Activated naive CD8-positive, alpha-beta T cell (primary cell): ENCODE measurements around the gene ASB6.
"Not testable (repeated sequence)": the region's sequence is repeated elsewhere in the genome, so short reads cannot be mapped to it uniquely, and the experiment has no call there.

Experiments used
- H3K27ac Mint-ChIP-seq: one replicate; pipeline ENCODE4 v1.8.0; 2021; ENCODE audit warnings: mixed read lengths
- H3K27me3 Mint-ChIP-seq: one replicate; pipeline ENCODE4 v1.8.0; 2021; ENCODE audit warnings: mixed read lengths
- H3K36me3 Mint-ChIP-seq: one replicate; pipeline ENCODE4 v1.8.0; 2021; ENCODE audit warnings: mixed read lengths
- H3K4me1 Mint-ChIP-seq: one replicate; pipeline ENCODE4 v1.8.0; 2021; ENCODE audit warnings: low read depth, mixed read lengths
- H3K4me3 Mint-ChIP-seq: one replicate; pipeline ENCODE4 v1.8.0; 2021; ENCODE audit warnings: mild to moderate bottlenecking, mixed read lengths
- H3K9me3 Mint-ChIP-seq: one replicate; pipeline ENCODE4 v1.8.0; 2021; ENCODE audit warnings: low read depth, mixed read lengths

The ASB6 gene

GRCh38 chr9:129604056-129604765 lies 37.7 kb downstream of the ASB6 start:
- H3K27ac Mint-ChIP-seq: no peak overlapping the region
- no peaks in the 10 kb centered on the region for H3K36me3 Mint-ChIP-seq
- no peaks in the 10 kb centered on the region for H3K27me3 Mint-ChIP-seq
- peaks cover 23% of the 10 kb centered on the region for H3K4me1 Mint-ChIP-seq
- no peaks in the 10 kb centered on the region for H3K9me3 Mint-ChIP-seq
- H3K4me3 Mint-ChIP-seq: no peak overlapping the region

- no peak overlapping the region for H3K4me3 Mint-ChIP-seq
- no peaks in the 10 kb centered on the region for H3K36me3 Mint-ChIP-seq
- no peaks in the 10 kb centered on the region for H3K27me3 Mint-ChIP-seq
- H3K9me3 Mint-ChIP-seq: no peaks in the 10 kb centered on the region
- H3K4me1 Mint-ChIP-seq: peaks cover 23% of the 10 kb centered on the region
- no peak overlapping the region for H3K27ac Mint-ChIP-seq
These were observed 39.1 kb downstream of the ASB6 start for GRCh38 chr9:129602598-129603415.

- Mint-ChIP-seq H3K9me3 (no peaks in the 10 kb centered on the region), H3K36me3 (no peaks in the 10 kb centered on the region), H3K27me3 (no peaks in the 10 kb centered on the region), H3K4me3 (no peak overlapping the region), H3K4me1 (peaks cover 17% of the 10 kb centered on the region), H3K27ac (no peak overlapping the region)
These were observed 40.8 kb downstream of the ASB6 start for GRCh38 chr9:129601082-129601674.

GRCh38 chr9:129598089-129598596 lies 43.8 kb downstream of the ASB6 start:
- H3K4me1 Mint-ChIP-seq: peaks cover 18% of the 10 kb centered on the region
- H3K27me3 Mint-ChIP-seq: no peaks in the 10 kb centered on the region
- no peak overlapping the region for H3K27ac Mint-ChIP-seq
- H3K4me3 Mint-ChIP-seq: peak overlapping the region; percentile 51
- H3K36me3 Mint-ChIP-seq: no peaks in the 10 kb centered on the region
- H3K9me3 Mint-ChIP-seq: no peaks in the 10 kb centered on the region

- H3K4me3 Mint-ChIP-seq: peak overlapping the region; percentile 51
- no peaks in the 10 kb centered on the region for H3K9me3 Mint-ChIP-seq
- H3K27me3 Mint-ChIP-seq: no peaks in the 10 kb centered on the region
- H3K4me1 Mint-ChIP-seq: peaks cover 18% of the 10 kb centered on the region
- H3K27ac Mint-ChIP-seq: no peak overlapping the region
- H3K36me3 Mint-ChIP-seq: no peaks in the 10 kb centered on the region
These were observed 44.4 kb downstream of the ASB6 start for GRCh38 chr9:129597355-129598088.

- H3K9me3 Mint-ChIP-seq: no peaks in the 10 kb centered on the region
- peaks cover 18% of the 10 kb centered on the region for H3K4me1 Mint-ChIP-seq
- no peak overlapping the region for H3K27ac Mint-ChIP-seq
- H3K27me3 Mint-ChIP-seq: no peaks in the 10 kb centered on the region
- H3K36me3 Mint-ChIP-seq: no peaks in the 10 kb centered on the region
- H3K4me3 Mint-ChIP-seq: peak overlapping the region; percentile 20
These were observed 45.2 kb downstream of the ASB6 start for GRCh38 chr9:129596541-129597331.

GRCh38 chr9:129595903-129596540 lies 45.9 kb downstream of the ASB6 start:
- Mint-ChIP-seq H3K4me3 (peak overlapping the region; percentile 59), H3K9me3 (no peaks in the 10 kb centered on the region), H3K27ac (no peak overlapping the region), H3K36me3 (no peaks in the 10 kb centered on the region), H3K27me3 (no peaks in the 10 kb centered on the region), H3K4me1 (peaks cover 18% of the 10 kb centered on the region)

- H3K4me3 Mint-ChIP-seq: no peak overlapping the region
- H3K27me3 Mint-ChIP-seq: no peaks in the 10 kb centered on the region
- H3K27ac Mint-ChIP-seq: no peak overlapping the region
- H3K36me3 Mint-ChIP-seq: no peaks in the 10 kb centered on the region
- peaks cover 18% of the 10 kb centered on the region for H3K4me1 Mint-ChIP-seq
- H3K9me3 Mint-ChIP-seq: no peaks in the 10 kb centered on the region
These were observed 46.6 kb downstream of the ASB6 start for GRCh38 chr9:129595311-129595741.

- H3K4me3 Mint-ChIP-seq: no peak overlapping the region
- H3K27ac Mint-ChIP-seq: no peak overlapping the region
- no peaks in the 10 kb centered on the region for H3K27me3 Mint-ChIP-seq
- H3K4me1 Mint-ChIP-seq: peaks cover 18% of the 10 kb centered on the region
- H3K36me3 Mint-ChIP-seq: no peaks in the 10 kb centered on the region
- H3K9me3 Mint-ChIP-seq: no peaks in the 10 kb centered on the region
These were observed 47.3 kb downstream of the ASB6 start for GRCh38 chr9:129594632-129595031.

- not testable (repeated sequence) for H3K27ac Mint-ChIP-seq
These were observed 49.2 kb downstream of the ASB6 start for GRCh38 chr9:129592790-129593189.

GRCh38 chr9:129591916-129592315 lies 50.0 kb downstream of the ASB6 start:
- peaks cover 18% of the 10 kb centered on the region for H3K4me1 Mint-ChIP-seq
- no peaks in the 10 kb centered on the region for H3K9me3 Mint-ChIP-seq
- H3K4me3 Mint-ChIP-seq: no peak overlapping the region
- H3K36me3 Mint-ChIP-seq: no peaks in the 10 kb centered on the region
- H3K27me3 Mint-ChIP-seq: no peaks in the 10 kb centered on the region
- no peak overlapping the region for H3K27ac Mint-ChIP-seq

More at GRCh38 chr9:129592790-129593189, 49.2 kb downstream of the ASB6 start:
- H3K36me3 Mint-ChIP-seq, H3K4me3 Mint-ChIP-seq, H3K27me3 Mint-ChIP-seq, H3K9me3 Mint-ChIP-seq: not testable (repeated sequence)
- H3K4me1 Mint-ChIP-seq: peaks cover 10% of the 10 kb centered on the region

GRCh38 chr9:129590466-129590865 lies 51.5 kb downstream of the ASB6 start:
- Mint-ChIP-seq H3K4me1 (peaks cover 19% of the 10 kb centered on the region), H3K4me3 (no peak overlapping the region), H3K36me3 (no peaks in the 10 kb centered on the region), H3K27ac (no peak overlapping the region), H3K27me3 (no peaks in the 10 kb centered on the region), H3K9me3 (no peaks in the 10 kb centered on the region)

GRCh38 chr9:129587487-129588262 lies 54.3 kb downstream of the ASB6 start:
- H3K4me3 Mint-ChIP-seq: no peak overlapping the region
- H3K36me3 Mint-ChIP-seq: no peaks in the 10 kb centered on the region
- H3K27me3 Mint-ChIP-seq: no peaks in the 10 kb centered on the region
- H3K9me3 Mint-ChIP-seq: no peaks in the 10 kb centered on the region
- H3K4me1 Mint-ChIP-seq: peaks cover 35% of the 10 kb centered on the region
- H3K27ac Mint-ChIP-seq: no peak overlapping the region
